GM23338 (cell line): ENCODE results near the gene LINC00632. TPM values are rescaled to one million over a fixed set of nuclear protein-coding genes. Genes with fewer than 3 reads are reported as not detected.

Source experiments
- ATAC-seq: fragments of 200-7000 bp; cut with Tn5 transposase; 3 replicates; pipeline ENCODE4 v1.9.1; 2020
- DNase-seq: peaks from one replicate; pipeline ENCODE4 v3.0.0-alpha.2; 2015; ENCODE audit warnings: low spot score
- H2AFZ ChIP-seq: fragments of 200-600 bp; sonication (generic); 2 replicates; pipeline ENCODE4 v1.8.0; 2016; ENCODE audit warnings: antibody characterized with exemption, mild to moderate bottlenecking, moderate library complexity
- H3F3A ChIP-seq: fragments of 200-600 bp; sonication (generic); replicated peaks from 2 replicates; pipeline ENCODE4 v1.8.0; 2017; ENCODE audit warnings: antibody characterized with exemption, mixed run types, low read depth
- H3K27ac ChIP-seq: fragments of 200-600 bp; sonication (generic); 2 replicates; pipeline ENCODE4 v1.6.1; 2016; ENCODE audit warnings: low read depth
- H3K27me3 ChIP-seq: fragments of 200-600 bp; sonication (generic); 2 replicates; pipeline ENCODE4 v1.8.0; 2016; ENCODE audit warnings: mild to moderate bottlenecking, mixed run types, moderate library complexity; ENCODE audit not compliant: insufficient read depth
- H3K36me3 ChIP-seq: fragments of 200-600 bp; sonication (generic); 2 replicates; pipeline ENCODE4 v1.8.0; 2016; ENCODE audit warnings: mild to moderate bottlenecking; ENCODE audit not compliant: insufficient read depth
- H3K4me1 ChIP-seq: fragments of 200-600 bp; sonication (generic); 2 replicates; pipeline ENCODE4 v1.8.0; 2016; ENCODE audit warnings: mild to moderate bottlenecking, moderate library complexity; ENCODE audit not compliant: insufficient read depth
- H3K4me2 ChIP-seq: fragments of 200-600 bp; sonication (generic); 2 replicates; pipeline ENCODE4 v1.7.1; 2017; ENCODE audit warnings: mixed run types
- H3K4me3 ChIP-seq: fragments of 200-600 bp; sonication (generic); 2 replicates; pipeline ENCODE4 v1.6.1; 2016; ENCODE audit warnings: mixed run types
- H3K79me2 ChIP-seq: fragments of 200-600 bp; sonication (generic); replicated peaks from 2 replicates; pipeline ENCODE4 v1.8.0; 2017; ENCODE audit warnings: mild to moderate bottlenecking; ENCODE audit not compliant: insufficient read depth
- H3K9me2 ChIP-seq: fragments of 200-600 bp; sonication (generic); 2 replicates; pipeline ENCODE4 v1.8.0; 2017; ENCODE audit not compliant: insufficient read depth
- H4K20me1 ChIP-seq: fragments of 200-600 bp; sonication (generic); replicated peaks from 2 replicates; pipeline ENCODE4 v1.8.0; 2017; ENCODE audit warnings: mild to moderate bottlenecking; ENCODE audit not compliant: insufficient read depth
- H3K27ac Mint-ChIP-seq: 2 replicates; pipeline ENCODE4 v1.8.0; 2020; ENCODE audit warnings: inconsistent platforms, mild to moderate bottlenecking, moderate library complexity, mixed read lengths
- H3K27me3 Mint-ChIP-seq: 3 replicates; pipeline ENCODE4 v1.8.0; 2022; ENCODE audit warnings: low read depth, mild to moderate bottlenecking, moderate library complexity, mixed read lengths, inconsistent platforms; ENCODE audit not compliant: insufficient read depth, poor library complexity
- H3K36me3 Mint-ChIP-seq: 3 replicates; pipeline ENCODE4 v1.8.0; 2021; ENCODE audit warnings: low read depth, mild to moderate bottlenecking, inconsistent platforms, moderate library complexity, mixed read lengths
- H3K4me1 Mint-ChIP-seq: 3 replicates; pipeline ENCODE4 v1.8.0; 2020; ENCODE audit warnings: mild to moderate bottlenecking, inconsistent platforms, mixed read lengths
- H3K4me3 Mint-ChIP-seq: 3 replicates; pipeline ENCODE4 v1.8.0; 2021; ENCODE audit warnings: moderate library complexity, mild to moderate bottlenecking, inconsistent platforms, mixed read lengths
- H3K9me3 Mint-ChIP-seq: 3 replicates; pipeline ENCODE4 v1.8.0; 2020; ENCODE audit warnings: moderate library complexity, mild to moderate bottlenecking, inconsistent platforms, mixed read lengths
- CREB1 ChIP-seq: fragments of 250-450 bp; sonication (Bioruptor Pico); IDR thresholded peaks from 2 replicates; pipeline ENCODE4 v1.5.0; 2020; ENCODE audit warnings: low read depth, mild to moderate bottlenecking, moderate library complexity
- EZH2 ChIP-seq: fragments of 200-600 bp; sonication (generic); IDR thresholded peaks from one replicate; pipeline ENCODE4 v1.8.0; 2017; ENCODE audit warnings: antibody characterized with exemption, mild to moderate bottlenecking, low read depth; ENCODE audit not compliant: unreplicated experiment
- EZH2phosphoT487 ChIP-seq: fragments of 200-600 bp; sonication (generic); IDR thresholded peaks from one replicate; pipeline ENCODE4 v1.8.1; 2018; ENCODE audit warnings: antibody characterized with exemption; ENCODE audit not compliant: unreplicated experiment
- JUNB ChIP-seq: IDR thresholded peaks from one replicate; pipeline ENCODE4 v1.6.1; 2016; ENCODE audit warnings: antibody characterized with exemption; ENCODE audit not compliant: unreplicated experiment
- NANOG ChIP-seq: IDR thresholded peaks from 2 replicates; pipeline ENCODE4 v1.6.1; 2016; ENCODE audit warnings: antibody characterized with exemption, borderline replicate concordance
- POLR2AphosphoS5 ChIP-seq: IDR thresholded peaks from 2 replicates; pipeline ENCODE4 v1.6.1; 2016; ENCODE audit warnings: antibody characterized with exemption, low read depth
- STAT1 ChIP-seq: IDR thresholded peaks from one replicate; pipeline ENCODE4 v1.6.1; 2016; ENCODE audit warnings: antibody characterized with exemption; ENCODE audit not compliant: unreplicated experiment
- ZNF114 ChIP-seq: fragments of 250-450 bp; sonication (Bioruptor Pico); IDR thresholded peaks from 2 replicates; pipeline ENCODE4 v1.5.0; 2020; ENCODE audit warnings: mild to moderate bottlenecking, moderate library complexity
- ZNF331 ChIP-seq: fragments of 250-450 bp; sonication (Bioruptor Pico); IDR thresholded peaks from 2 replicates; pipeline ENCODE4 v1.5.0; 2020; ENCODE audit warnings: low read depth, mild to moderate bottlenecking, moderate library complexity
- polyA plus RNA-seq: library from polyadenylated mRNA; unstranded; fragments of >200 nt; fragmentation: Nextera tagmentation; extraction: Ambion mirVana; gene quantifications from 2 replicates; pipeline ENCODE4 v1.2.1, GENCODE V29; 2016
- total RNA-seq: library from RNA; depleted of rRNA; stranded (reverse); fragments of >200 nt; shearing (Covaris generic); gene quantifications from 2 replicates; pipeline ENCODE4 v1.2.3, GENCODE V29; 2014
- TF ChIP-seq, protein P1 (sequence below): fragments of 250-450 bp; sonication (Bioruptor Pico); IDR thresholded peaks from 2 replicates; pipeline ENCODE4 v1.5.0; 2020; ENCODE audit warnings: mild to moderate bottlenecking, moderate library complexity
- TF ChIP-seq, protein P2 (sequence below), 2 experiments: fragments of 200-600 bp in 1 of 2; sonication (generic) in 1 of 2; conservative IDR thresholded peaks; 2 replicates each; pipeline versions ENCODE4 v1.5.1 to v1.6.1; 2016 to 2017; ENCODE audit warnings: antibody characterized with exemption in 2 of 2, low read depth in 2 of 2, mild to moderate bottlenecking in 2 of 2, moderate library complexity in 1 of 2
- TF ChIP-seq, protein P3 (sequence below): IDR thresholded peaks from one replicate; pipeline ENCODE4 v1.6.1; 2018; ENCODE audit warnings: antibody characterized with exemption; ENCODE audit not compliant: unreplicated experiment
- TF ChIP-seq, protein P4 (sequence below): IDR thresholded peaks from 2 replicates; pipeline ENCODE4 v1.6.1; 2016; ENCODE audit warnings: antibody characterized with exemption

The LINC00632 gene
- total and polyA plus RNA-seq, 2 experiments from 2014 or later: 10.9 to 25.2 TPM

DNA sequence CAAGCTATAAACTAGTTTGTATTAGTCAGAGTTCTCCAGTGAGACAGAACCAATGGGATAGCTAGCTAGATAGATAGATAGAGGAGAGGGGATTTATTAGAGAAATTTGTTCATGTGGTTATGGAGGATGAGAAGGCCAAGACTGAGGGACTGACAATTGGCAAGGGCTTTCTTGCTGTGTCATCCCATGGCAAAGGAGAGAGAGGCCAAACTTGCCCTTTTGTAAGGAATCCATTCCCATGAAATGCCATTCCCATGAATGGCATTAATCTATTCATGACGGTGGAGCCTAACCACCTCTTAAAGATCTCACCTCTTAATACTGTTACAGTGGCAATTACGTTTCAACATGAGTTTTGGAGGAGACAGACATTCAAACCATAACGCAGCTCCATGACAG lies 58.1 kb downstream of the LINC00632 start:
- Mint-ChIP-seq H3K9me3 (no peaks in the 10 kb centered on the region), H3K27me3 (peaks cover 10% of the 10 kb centered on the region), H3K4me3 (no peak overlapping the region), H3K4me1 (peaks cover 22% of the 10 kb centered on the region), H3K27ac (no peak overlapping the region), H3K36me3 (peaks cover 8% of the 10 kb centered on the region; the same call in 2 of the 3 replicates)
- Histone ChIP-seq H3K27ac (no peak overlapping the region), H3K4me1 (peaks cover 14% of the 10 kb centered on the region), H3K27me3 (peaks cover 11% of the 10 kb centered on the region), H3K4me3 (no peak overlapping the region), H3K4me2 (no peak overlapping the region), H3K9me2 (no peaks in the 10 kb centered on the region), H3K79me2 (peaks cover 4% of the 10 kb centered on the region; the same call in 1 of the 2 replicates), H4K20me1 (no peaks in the 10 kb centered on the region), H3F3A (no peaks in the 10 kb centered on the region), H3K36me3 (no peaks in the 10 kb centered on the region), H2AFZ (no peak overlapping the region)
- no peak for TF ChIP-seq STAT1
- TF ChIP-seq, protein P1, sequence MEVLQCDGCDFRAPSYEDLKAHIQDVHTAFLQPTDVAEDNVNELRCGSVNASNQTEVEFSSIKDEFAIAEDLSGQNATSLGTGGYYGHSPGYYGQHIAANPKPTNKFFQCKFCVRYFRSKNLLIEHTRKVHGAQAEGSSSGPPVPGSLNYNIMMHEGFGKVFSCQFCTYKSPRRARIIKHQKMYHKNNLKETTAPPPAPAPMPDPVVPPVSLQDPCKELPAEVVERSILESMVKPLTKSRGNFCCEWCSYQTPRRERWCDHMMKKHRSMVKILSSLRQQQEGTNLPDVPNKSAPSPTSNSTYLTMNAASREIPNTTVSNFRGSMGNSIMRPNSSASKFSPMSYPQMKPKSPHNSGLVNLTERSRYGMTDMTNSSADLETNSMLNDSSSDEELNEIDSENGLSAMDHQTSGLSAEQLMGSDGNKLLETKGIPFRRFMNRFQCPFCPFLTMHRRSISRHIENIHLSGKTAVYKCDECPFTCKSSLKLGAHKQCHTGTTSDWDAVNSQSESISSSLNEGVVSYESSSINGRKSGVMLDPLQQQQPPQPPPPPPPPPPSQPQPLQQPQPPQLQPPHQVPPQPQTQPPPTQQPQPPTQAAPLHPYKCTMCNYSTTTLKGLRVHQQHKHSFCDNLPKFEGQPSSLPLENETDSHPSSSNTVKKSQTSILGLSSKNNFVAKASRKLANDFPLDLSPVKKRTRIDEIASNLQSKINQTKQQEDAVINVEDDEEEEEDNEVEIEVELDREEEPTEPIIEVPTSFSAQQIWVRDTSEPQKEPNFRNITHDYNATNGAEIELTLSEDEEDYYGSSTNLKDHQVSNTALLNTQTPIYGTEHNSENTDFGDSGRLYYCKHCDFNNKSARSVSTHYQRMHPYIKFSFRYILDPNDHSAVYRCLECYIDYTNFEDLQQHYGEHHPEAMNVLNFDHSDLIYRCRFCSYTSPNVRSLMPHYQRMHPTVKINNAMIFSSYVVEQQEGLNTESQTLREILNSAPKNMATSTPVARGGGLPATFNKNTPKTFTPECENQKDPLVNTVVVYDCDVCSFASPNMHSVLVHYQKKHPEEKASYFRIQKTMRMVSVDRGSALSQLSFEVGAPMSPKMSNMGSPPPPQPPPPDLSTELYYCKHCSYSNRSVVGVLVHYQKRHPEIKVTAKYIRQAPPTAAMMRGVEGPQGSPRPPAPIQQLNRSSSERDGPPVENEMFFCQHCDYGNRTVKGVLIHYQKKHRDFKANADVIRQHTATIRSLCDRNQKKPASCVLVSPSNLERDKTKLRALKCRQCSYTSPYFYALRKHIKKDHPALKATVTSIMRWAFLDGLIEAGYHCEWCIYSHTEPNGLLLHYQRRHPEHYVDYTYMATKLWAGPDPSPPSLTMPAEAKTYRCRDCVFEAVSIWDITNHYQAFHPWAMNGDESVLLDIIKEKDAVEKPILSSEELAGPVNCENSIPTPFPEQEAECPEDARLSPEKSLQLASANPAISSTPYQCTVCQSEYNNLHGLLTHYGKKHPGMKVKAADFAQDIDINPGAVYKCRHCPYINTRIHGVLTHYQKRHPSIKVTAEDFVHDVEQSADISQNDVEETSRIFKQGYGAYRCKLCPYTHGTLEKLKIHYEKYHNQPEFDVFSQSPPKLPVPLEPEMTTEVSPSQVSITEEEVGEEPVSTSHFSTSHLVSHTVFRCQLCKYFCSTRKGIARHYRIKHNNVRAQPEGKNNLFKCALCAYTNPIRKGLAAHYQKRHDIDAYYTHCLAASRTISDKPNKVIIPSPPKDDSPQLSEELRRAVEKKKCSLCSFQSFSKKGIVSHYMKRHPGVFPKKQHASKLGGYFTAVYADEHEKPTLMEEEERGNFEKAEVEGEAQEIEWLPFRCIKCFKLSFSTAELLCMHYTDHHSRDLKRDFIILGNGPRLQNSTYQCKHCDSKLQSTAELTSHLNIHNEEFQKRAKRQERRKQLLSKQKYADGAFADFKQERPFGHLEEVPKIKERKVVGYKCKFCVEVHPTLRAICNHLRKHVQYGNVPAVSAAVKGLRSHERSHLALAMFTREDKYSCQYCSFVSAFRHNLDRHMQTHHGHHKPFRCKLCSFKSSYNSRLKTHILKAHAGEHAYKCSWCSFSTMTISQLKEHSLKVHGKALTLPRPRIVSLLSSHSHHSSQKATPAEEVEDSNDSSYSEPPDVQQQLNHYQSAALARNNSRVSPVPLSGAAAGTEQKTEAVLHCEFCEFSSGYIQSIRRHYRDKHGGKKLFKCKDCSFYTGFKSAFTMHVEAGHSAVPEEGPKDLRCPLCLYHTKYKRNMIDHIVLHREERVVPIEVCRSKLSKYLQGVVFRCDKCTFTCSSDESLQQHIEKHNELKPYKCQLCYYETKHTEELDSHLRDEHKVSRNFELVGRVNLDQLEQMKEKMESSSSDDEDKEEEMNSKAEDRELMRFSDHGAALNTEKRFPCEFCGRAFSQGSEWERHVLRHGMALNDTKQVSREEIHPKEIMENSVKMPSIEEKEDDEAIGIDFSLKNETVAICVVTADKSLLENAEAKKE (CRISPR knock-in tag): no peak
- TF ChIP-seq POLR2AphosphoS5: no peak
- no peak for TF ChIP-seq EZH2
- TF ChIP-seq, protein P2, sequence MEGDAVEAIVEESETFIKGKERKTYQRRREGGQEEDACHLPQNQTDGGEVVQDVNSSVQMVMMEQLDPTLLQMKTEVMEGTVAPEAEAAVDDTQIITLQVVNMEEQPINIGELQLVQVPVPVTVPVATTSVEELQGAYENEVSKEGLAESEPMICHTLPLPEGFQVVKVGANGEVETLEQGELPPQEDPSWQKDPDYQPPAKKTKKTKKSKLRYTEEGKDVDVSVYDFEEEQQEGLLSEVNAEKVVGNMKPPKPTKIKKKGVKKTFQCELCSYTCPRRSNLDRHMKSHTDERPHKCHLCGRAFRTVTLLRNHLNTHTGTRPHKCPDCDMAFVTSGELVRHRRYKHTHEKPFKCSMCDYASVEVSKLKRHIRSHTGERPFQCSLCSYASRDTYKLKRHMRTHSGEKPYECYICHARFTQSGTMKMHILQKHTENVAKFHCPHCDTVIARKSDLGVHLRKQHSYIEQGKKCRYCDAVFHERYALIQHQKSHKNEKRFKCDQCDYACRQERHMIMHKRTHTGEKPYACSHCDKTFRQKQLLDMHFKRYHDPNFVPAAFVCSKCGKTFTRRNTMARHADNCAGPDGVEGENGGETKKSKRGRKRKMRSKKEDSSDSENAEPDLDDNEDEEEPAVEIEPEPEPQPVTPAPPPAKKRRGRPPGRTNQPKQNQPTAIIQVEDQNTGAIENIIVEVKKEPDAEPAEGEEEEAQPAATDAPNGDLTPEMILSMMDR (conservative IDR thresholded peaks at IDR 0.05; ENCODE audit: low read depth in 2 of 2): no peak
- no peak for TF ChIP-seq ZNF331 (CRISPR knock-in tag)
- no peak for TF ChIP-seq EZH2phosphoT487
- no peak for TF ChIP-seq ZNF114 (CRISPR knock-in tag)
- no peak for TF ChIP-seq CREB1 (CRISPR knock-in tag)
- TF ChIP-seq JUNB: no peak
- no peak for TF ChIP-seq NANOG
- TF ChIP-seq, protein P3, sequence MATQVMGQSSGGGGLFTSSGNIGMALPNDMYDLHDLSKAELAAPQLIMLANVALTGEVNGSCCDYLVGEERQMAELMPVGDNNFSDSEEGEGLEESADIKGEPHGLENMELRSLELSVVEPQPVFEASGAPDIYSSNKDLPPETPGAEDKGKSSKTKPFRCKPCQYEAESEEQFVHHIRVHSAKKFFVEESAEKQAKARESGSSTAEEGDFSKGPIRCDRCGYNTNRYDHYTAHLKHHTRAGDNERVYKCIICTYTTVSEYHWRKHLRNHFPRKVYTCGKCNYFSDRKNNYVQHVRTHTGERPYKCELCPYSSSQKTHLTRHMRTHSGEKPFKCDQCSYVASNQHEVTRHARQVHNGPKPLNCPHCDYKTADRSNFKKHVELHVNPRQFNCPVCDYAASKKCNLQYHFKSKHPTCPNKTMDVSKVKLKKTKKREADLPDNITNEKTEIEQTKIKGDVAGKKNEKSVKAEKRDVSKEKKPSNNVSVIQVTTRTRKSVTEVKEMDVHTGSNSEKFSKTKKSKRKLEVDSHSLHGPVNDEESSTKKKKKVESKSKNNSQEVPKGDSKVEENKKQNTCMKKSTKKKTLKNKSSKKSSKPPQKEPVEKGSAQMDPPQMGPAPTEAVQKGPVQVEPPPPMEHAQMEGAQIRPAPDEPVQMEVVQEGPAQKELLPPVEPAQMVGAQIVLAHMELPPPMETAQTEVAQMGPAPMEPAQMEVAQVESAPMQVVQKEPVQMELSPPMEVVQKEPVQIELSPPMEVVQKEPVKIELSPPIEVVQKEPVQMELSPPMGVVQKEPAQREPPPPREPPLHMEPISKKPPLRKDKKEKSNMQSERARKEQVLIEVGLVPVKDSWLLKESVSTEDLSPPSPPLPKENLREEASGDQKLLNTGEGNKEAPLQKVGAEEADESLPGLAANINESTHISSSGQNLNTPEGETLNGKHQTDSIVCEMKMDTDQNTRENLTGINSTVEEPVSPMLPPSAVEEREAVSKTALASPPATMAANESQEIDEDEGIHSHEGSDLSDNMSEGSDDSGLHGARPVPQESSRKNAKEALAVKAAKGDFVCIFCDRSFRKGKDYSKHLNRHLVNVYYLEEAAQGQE: no peak
- TF ChIP-seq, protein P4, sequence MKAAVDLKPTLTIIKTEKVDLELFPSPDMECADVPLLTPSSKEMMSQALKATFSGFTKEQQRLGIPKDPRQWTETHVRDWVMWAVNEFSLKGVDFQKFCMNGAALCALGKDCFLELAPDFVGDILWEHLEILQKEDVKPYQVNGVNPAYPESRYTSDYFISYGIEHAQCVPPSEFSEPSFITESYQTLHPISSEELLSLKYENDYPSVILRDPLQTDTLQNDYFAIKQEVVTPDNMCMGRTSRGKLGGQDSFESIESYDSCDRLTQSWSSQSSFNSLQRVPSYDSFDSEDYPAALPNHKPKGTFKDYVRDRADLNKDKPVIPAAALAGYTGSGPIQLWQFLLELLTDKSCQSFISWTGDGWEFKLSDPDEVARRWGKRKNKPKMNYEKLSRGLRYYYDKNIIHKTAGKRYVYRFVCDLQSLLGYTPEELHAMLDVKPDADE: no peak
- no peak for DNase-seq
- ATAC-seq: no peak
